GM12878 (cell line): ENCODE data around the gene NSD2. TPM values are rescaled to one million over a fixed set of nuclear protein-coding genes. Genes with fewer than 3 reads are reported as not detected.

Experiments
- CBX3 ChIP-seq: fragments of 200-600 bp; sonication (generic); IDR thresholded peaks from 2 replicates; pipeline ENCODE4 v1.6.1; 2016; ENCODE audit warnings: low read depth, borderline replicate concordance
- HDAC2 ChIP-seq: fragments of 200-600 bp; sonication (generic); IDR thresholded peaks from 2 replicates; pipeline ENCODE4 v1.6.1; 2017
- HSF1 ChIP-seq: fragments of 150-350 bp; IDR thresholded peaks from 2 replicates; pipeline ENCODE4 v1.6.1; 2014; ENCODE audit warnings: mild to moderate bottlenecking, low read depth, low read length
- POLR2AphosphoS2 ChIP-seq: IDR thresholded peaks from 2 replicates; pipeline ENCODE4 v1.6.1; 2011; ENCODE audit warnings: low read depth, mild to moderate bottlenecking, low read length, improper control_type of control experiment, moderate library complexity
- PRDM15 ChIP-seq: fragments of 450-650 bp; formaldehyde crosslinking; IDR thresholded peaks from 2 replicates; pipeline ENCODE4 v1.4.0; 2020; ENCODE audit warnings: mild to moderate bottlenecking, moderate library complexity
- RBBP5 ChIP-seq: fragments of 200-600 bp; sonication (generic); conservative IDR thresholded peaks from 2 replicates; pipeline ENCODE4 v1.6.1; 2016
- SIX5 ChIP-seq: IDR thresholded peaks from 2 replicates; pipeline ENCODE4 v1.6.1; 2011; ENCODE audit warnings: mild to moderate bottlenecking, low read depth, low read length, moderate library complexity; ENCODE audit not compliant: severe bottlenecking
- SKIL ChIP-seq: fragments of 450-650 bp; IDR thresholded peaks from 2 replicates; pipeline ENCODE4 v1.6.1; 2017; ENCODE audit warnings: mild to moderate bottlenecking, low read depth, inconsistent platforms; ENCODE audit not compliant: poor library complexity, severe bottlenecking
- SUZ12 ChIP-seq: fragments of 200-600 bp; sonication (generic); IDR thresholded peaks from one replicate; pipeline ENCODE4 v1.6.1; 2018; ENCODE audit warnings: antibody characterized with exemption, mild to moderate bottlenecking; ENCODE audit not compliant: unreplicated experiment
- TAF1 ChIP-seq: IDR thresholded peaks from 2 replicates; pipeline ENCODE4 v1.6.1; 2011; ENCODE audit warnings: mild to moderate bottlenecking, low read depth, low read length, borderline replicate concordance
- WRNIP1 ChIP-seq: IDR thresholded peaks from 2 replicates; pipeline ENCODE4 v1.6.1; 2011; ENCODE audit warnings: low read depth, low read length, improper control_type of control experiment, borderline replicate concordance
- ZBTB4 ChIP-seq: fragments of 450-650 bp; formaldehyde crosslinking; IDR thresholded peaks from 2 replicates; pipeline ENCODE4 v1.4.0; 2022; ENCODE audit warnings: mild to moderate bottlenecking, moderate library complexity
- polyA plus RNA-seq, 11 experiments: library from polyadenylated mRNA; depleted of rRNA in 4 of 11; unstranded in 6 of 11; stranded (reverse) in 5 of 11; fragments of >200 nt; fragmentation: Nextera tagmentation in 4 of 11; fragmentation: Illumina TruSeq in 1 of 11; extraction: Ambion mirVana in 4 of 11; extraction: Trizol in 1 of 11; gene quantifications; 1 replicate in 1 of 11; 2 replicates in 10 of 11; pipeline versions ENCODE4 v1.2.1 to v1.2.3, GENCODE V29; 2011 to 2016; ENCODE audit warnings: inconsistent platforms in 2 of 11, missing spikeins in 2 of 11, low read depth in 1 of 11
- total RNA-seq, 4 experiments: library from RNA; depleted of rRNA in 3 of 4; stranded (reverse); fragments of >200 nt in 3 of 4; fragmentation: Illumina TruSeq in 1 of 4; extraction: Trizol in 1 of 4; gene quantifications; 2 replicates each; pipeline versions ENCODE4 v1.2.1 to v1.2.3, GENCODE V29; 2013 to 2021

The NSD2 gene
- total and polyA plus RNA-seq, 10 of the 15 experiments (the other 5 are each of a cell fraction or from before 2014, with no cell fraction given), result 8.6 to 139 (median 67.2) TPM

GRCh38 chr4:1862961-1863296 lies 8.3 kb upstream of the NSD2 start (continued):
- no peak for TF ChIP-seq PRDM15 (CRISPR knock-in tag)
- no peak for TF ChIP-seq HSF1
- no peak for TF ChIP-seq CBX3
- no peak for TF ChIP-seq HDAC2
- no peak for TF ChIP-seq TAF1
- TF ChIP-seq POLR2AphosphoS2, result no peak
- TF ChIP-seq ZBTB4 (CRISPR knock-in tag), result no peak
- TF ChIP-seq RBBP5, result no peak
- TF ChIP-seq SKIL, result no peak
- no peak for TF ChIP-seq SIX5
- no peak for TF ChIP-seq SUZ12
- TF ChIP-seq WRNIP1, result no peak
